Stimulated activated CD8-positive, alpha-beta memory T cell treated with anti-CD3 and anti-CD28 coated beads, Interleukin-2, amount 100 ng/mL, for 1 hour (primary cell): ENCODE results near the gene YARS1.

ENCODE experiments used
- DNase-seq, 2 donors: peaks; one replicate each; pipeline ENCODE4 v3.0.0-alpha.2; 2020; ENCODE audit warnings: low read depth in 2 of 2

YARS1 gene

GRCh38 chr1:32744071-32744425, 73.1 kb downstream of the YARS1 start:
- no peak for DNase-seq

GRCh38 chr1:32743380-32744070, 73.6 kb downstream of the YARS1 start:
- no peak for DNase-seq

DNA sequence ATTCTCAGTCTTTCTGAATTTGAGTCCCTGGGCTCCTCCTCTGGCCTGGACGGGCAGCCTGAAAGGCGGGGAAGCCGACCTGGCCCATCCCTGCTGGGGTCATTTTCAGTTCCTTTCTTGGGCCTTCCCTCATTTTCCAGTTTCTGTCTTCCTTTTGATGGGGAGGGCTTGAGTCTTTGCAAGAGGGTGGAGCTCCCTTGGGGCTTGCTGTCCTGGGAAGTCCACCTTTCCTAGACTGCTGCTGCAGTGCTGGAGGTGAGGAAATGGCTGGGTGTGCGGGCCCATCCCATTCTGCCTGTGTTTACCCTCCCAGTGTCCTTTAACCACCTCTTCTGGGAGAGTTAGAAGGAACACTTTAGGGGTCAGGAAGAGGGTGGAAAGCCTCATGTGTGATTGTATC, 74.2 kb downstream of the YARS1 start:
- no peak for DNase-seq

GRCh38 chr1:32742199-32742947, 74.8 kb downstream of the YARS1 start:
- DNase-seq = no peak

GRCh38 chr1:32741413-32742198, 75.6 kb downstream of the YARS1 start:
- no peak for DNase-seq

DNA sequence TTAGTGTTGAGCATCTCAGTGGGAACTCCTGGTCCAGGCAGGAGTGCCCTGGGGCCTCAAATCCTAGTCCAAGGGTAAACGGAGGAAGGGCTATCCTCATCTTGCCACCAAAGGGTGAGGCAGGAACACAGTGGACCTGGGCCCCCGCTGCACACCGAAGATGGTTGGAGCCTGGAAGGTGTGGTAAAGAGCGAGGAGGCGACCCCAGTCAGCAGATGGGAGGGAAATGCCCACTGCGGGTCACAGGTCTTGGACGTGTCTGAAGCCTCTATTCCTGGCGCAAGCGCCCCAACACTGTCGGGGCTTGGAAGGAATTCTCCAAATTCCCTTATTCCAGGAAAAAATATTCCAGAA, 76.1 kb downstream of the YARS1 start:
- no peak for DNase-seq

GRCh38 chr1:32736812-32737791, 80.1 kb downstream of the YARS1 start:
- DNase-seq = no peak

DNA sequence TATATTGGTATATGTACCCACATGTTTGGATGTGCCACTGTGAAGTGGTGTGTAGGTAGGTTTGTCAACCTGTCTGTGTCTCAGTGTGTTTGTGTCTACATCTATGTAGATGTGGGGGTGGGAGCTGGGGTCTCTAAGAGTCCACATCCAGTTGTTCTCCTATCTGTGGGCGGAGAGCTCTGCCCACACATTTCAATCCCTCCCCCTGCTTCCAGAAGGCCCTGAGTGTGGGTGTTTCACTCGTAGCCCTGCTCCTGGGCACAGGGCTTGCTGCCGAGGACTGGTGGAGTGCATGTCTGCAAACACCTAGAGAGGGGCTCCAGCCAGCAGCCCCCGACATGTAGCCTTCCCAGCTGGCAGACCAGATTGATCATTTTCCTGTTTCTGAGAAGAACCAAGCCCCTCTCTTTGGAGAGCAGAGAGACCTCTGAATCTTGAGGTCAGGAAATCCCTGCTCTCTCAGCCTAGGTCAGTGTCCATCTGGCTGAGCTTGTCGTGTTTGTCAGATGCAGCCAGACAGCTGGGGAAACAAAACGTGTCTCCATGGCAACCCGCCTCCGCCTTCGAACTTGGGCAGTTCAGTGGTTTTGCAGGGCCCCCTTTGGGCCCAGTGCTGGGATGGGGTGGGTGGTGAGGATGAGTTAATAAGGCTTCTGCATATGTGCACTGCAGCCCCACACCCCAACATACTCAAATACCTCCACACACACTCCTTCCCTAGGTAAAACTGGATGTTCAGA, 83.4 kb downstream of the YARS1 start:
- DNase-seq = no peak

GRCh38 chr1:32729254-32730046, 87.7 kb downstream of the YARS1 start:
- DNase-seq = no peak

DNA sequence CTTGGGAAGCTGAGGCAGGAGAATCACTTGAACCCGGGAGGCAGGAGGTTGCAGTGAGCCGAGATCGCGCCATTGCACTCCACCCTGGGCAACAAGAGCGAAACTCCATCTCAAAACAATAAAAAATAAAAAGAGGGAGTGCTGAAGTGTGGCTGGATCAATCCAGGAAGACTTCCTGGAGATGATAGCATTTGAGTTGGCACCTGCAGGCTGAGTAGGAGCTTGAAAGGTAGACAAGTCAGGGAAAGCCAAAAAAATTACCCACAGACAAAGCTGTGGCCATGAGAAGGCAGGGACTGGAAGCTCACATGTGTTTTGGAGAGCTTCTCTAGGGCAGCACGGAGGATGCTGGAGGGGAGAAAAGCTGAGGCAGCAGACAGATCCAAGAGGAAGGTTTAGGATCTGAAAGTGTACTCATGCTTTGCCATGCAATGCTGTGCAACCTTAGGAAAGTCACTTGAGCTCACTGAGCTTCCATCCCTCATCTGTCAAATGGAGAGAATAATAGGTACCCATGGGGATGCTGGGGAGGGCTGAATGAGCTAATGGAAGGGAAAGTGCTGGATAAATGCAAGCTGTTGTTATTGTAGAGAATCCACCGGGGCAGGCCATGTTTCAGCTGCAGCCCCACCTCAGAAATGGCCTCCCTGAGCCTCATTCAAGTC, 88.6 kb downstream of the YARS1 start:
- DNase-seq = no peak

DNA sequence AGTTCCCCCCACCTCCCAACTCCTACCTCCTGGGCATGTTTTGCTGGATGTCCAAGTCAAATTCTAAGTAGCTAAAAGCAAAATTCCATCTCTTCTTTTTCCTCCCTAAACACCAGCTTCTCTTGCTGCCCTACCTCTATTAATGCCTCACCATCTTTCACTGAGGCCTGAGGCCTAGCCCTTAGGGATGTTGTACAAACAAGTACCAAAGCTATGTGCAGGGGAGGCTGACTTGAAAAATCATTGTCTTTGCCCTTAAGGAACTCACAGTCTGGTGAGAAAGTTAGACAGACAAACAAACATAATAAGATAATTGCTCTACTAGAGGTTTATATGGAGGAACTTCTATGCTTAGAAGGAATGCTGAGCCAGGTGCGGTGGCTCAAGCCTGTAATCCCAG, 89.3 kb downstream of the YARS1 start:
- DNase-seq = no peak

GRCh38 chr1:32725615-32725982, 91.6 kb downstream of the YARS1 start:
- DNase-seq = no peak
